ENCODE results near the gene KCNQ5.

- TF ChIP-seq, protein P1, sequence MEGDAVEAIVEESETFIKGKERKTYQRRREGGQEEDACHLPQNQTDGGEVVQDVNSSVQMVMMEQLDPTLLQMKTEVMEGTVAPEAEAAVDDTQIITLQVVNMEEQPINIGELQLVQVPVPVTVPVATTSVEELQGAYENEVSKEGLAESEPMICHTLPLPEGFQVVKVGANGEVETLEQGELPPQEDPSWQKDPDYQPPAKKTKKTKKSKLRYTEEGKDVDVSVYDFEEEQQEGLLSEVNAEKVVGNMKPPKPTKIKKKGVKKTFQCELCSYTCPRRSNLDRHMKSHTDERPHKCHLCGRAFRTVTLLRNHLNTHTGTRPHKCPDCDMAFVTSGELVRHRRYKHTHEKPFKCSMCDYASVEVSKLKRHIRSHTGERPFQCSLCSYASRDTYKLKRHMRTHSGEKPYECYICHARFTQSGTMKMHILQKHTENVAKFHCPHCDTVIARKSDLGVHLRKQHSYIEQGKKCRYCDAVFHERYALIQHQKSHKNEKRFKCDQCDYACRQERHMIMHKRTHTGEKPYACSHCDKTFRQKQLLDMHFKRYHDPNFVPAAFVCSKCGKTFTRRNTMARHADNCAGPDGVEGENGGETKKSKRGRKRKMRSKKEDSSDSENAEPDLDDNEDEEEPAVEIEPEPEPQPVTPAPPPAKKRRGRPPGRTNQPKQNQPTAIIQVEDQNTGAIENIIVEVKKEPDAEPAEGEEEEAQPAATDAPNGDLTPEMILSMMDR (IDR thresholded peaks at IDR 0.05), result no peak
- TF ChIP-seq SP1 (CRISPR knock-in tag; conservative IDR thresholded peaks at IDR 0.05) (no peak), ZNF512 (CRISPR knock-in tag; IDR thresholded peaks at IDR 0.05; ENCODE audit: borderline replicate concordance) (no peak), NR2C2 (CRISPR knock-in tag; IDR thresholded peaks at IDR 0.05) (no peak), AFF4 (CRISPR knock-in tag; IDR thresholded peaks at IDR 0.05; ENCODE audit: borderline replicate concordance) (no peak), MXD4 (CRISPR knock-in tag; IDR thresholded peaks at IDR 0.05; ENCODE audit: borderline replicate concordance) (no peak), NFE2L1 (CRISPR knock-in tag; IDR thresholded peaks at IDR 0.05) (no peak), ZNF317 (CRISPR knock-in tag; IDR thresholded peaks at IDR 0.05; ENCODE audit: borderline replicate concordance, low read depth) (no peak), ELF4 (CRISPR knock-in tag; IDR thresholded peaks at IDR 0.05; ENCODE audit: low read depth) (no peak), CREB1 (CRISPR knock-in tag; IDR thresholded peaks at IDR 0.05) (no peak), ZNF671 (CRISPR knock-in tag; IDR thresholded peaks at IDR 0.05) (no peak), ZBTB43 (CRISPR knock-in tag; IDR thresholded peaks at IDR 0.05) (no peak), FOXK1 (CRISPR knock-in tag; IDR thresholded peaks at IDR 0.05) (no peak), MAX (CRISPR knock-in tag; IDR thresholded peaks at IDR 0.05) (no peak)
Measured at GRCh38 chr6:72627539-72627938, 5.7 kb downstream of the KCNQ5 start.

Measured in WTC11 (cell line).